Memory B cell (primary cell): Measurements from ENCODE around the gene EFNA1.
A peak's percentile ranks its signal among the peaks of the same experiment; 100 is the strongest.

Experiments
- ATAC-seq: fragments of 150-1000 bp; cut with Tn5 transposase; 2 replicates; pipeline ENCODE4 v1.10.0; 2021; ENCODE audit warnings: low read depth, mild to moderate bottlenecking, moderate library complexity
- DNase-seq, 2 donors: peaks; one replicate each; pipeline ENCODE4 v3.0.0; 2022; ENCODE audit warnings: low spot score in 2 of 2
- H3K27ac Mint-ChIP-seq: one replicate; pipeline ENCODE4 v1.8.0; 2022; ENCODE audit warnings: mild to moderate bottlenecking, moderate library complexity, mixed read lengths
- H3K27me3 Mint-ChIP-seq: one replicate; pipeline ENCODE4 v1.8.0; 2022; ENCODE audit warnings: mixed read lengths
- H3K36me3 Mint-ChIP-seq: one replicate; pipeline ENCODE4 v1.8.0; 2022; ENCODE audit warnings: mild to moderate bottlenecking, mixed read lengths
- H3K4me1 Mint-ChIP-seq: one replicate; pipeline ENCODE4 v1.8.0; 2022; ENCODE audit warnings: mixed read lengths
- H3K4me3 Mint-ChIP-seq: one replicate; pipeline ENCODE4 v1.8.0; 2022; ENCODE audit warnings: mild to moderate bottlenecking, moderate library complexity, mixed read lengths
- H3K9me3 Mint-ChIP-seq: one replicate; pipeline ENCODE4 v1.8.0; 2022; ENCODE audit warnings: mixed read lengths

EFNA1 gene

GRCh38 chr1:155175927-155176371 is 48.3 kb downstream of the EFNA1 start:
- DNase-seq (no peak), ATAC-seq (no peak)
- Mint-ChIP-seq H3K27ac (no peak overlapping the region), H3K4me3 (no peak overlapping the region), H3K9me3 (no peaks in the 10 kb centered on the region), H3K27me3 (no peaks in the 10 kb centered on the region), H3K4me1 (peaks cover 32% of the 10 kb centered on the region), H3K36me3 (peaks cover 2% of the 10 kb centered on the region)

- Mint-ChIP-seq H3K9me3 (no peaks in the 10 kb centered on the region), H3K4me3 (peak overlapping the region; percentile 2), H3K27me3 (no peaks in the 10 kb centered on the region), H3K4me1 (peaks cover 32% of the 10 kb centered on the region), H3K36me3 (peaks cover 2% of the 10 kb centered on the region), H3K27ac (peak overlapping the region; percentile 8)
- peak; percentile 50 for ATAC-seq
- peak; percentile 83 to 87 for DNase-seq
Measured at GRCh38 chr1:155176544-155177071, 48.9 kb downstream of the EFNA1 start.

GRCh38 chr1:155177192-155177917 is 49.7 kb downstream of the EFNA1 start:
- Mint-ChIP-seq H3K27me3 (no peaks in the 10 kb centered on the region), H3K4me1 (peaks cover 28% of the 10 kb centered on the region), H3K9me3 (no peaks in the 10 kb centered on the region), H3K27ac (no peak overlapping the region), H3K4me3 (no peak overlapping the region), H3K36me3 (peaks cover 2% of the 10 kb centered on the region)
- no peak for DNase-seq
- ATAC-seq, result no peak

- DNase-seq, result no peak
- H3K9me3 Mint-ChIP-seq, result no peaks in the 10 kb centered on the region
- ATAC-seq, result no peak
- H3K27ac Mint-ChIP-seq, result no peak overlapping the region
- no peak overlapping the region for H3K4me3 Mint-ChIP-seq
- peaks cover 25% of the 10 kb centered on the region for H3K4me1 Mint-ChIP-seq
- H3K27me3 Mint-ChIP-seq, result no peaks in the 10 kb centered on the region
- peaks cover 2% of the 10 kb centered on the region for H3K36me3 Mint-ChIP-seq
Measured at GRCh38 chr1:155177918-155178281, 50.2 kb downstream of the EFNA1 start.

GRCh38 chr1:155178441-155179111 is 50.9 kb downstream of the EFNA1 start:
- H3K36me3 Mint-ChIP-seq, result peaks cover 2% of the 10 kb centered on the region
- DNase-seq, result no peak
- H3K27ac Mint-ChIP-seq, result no peak overlapping the region
- no peak for ATAC-seq
- H3K27me3 Mint-ChIP-seq, result no peaks in the 10 kb centered on the region
- no peak overlapping the region for H3K4me3 Mint-ChIP-seq
- H3K4me1 Mint-ChIP-seq, result peaks cover 26% of the 10 kb centered on the region
- no peaks in the 10 kb centered on the region for H3K9me3 Mint-ChIP-seq

- H3K4me1 Mint-ChIP-seq, result peaks cover 25% of the 10 kb centered on the region
- peaks cover 2% of the 10 kb centered on the region for H3K36me3 Mint-ChIP-seq
- no peak for ATAC-seq
- no peak overlapping the region for H3K4me3 Mint-ChIP-seq
- no peaks in the 10 kb centered on the region for H3K9me3 Mint-ChIP-seq
- no peak for DNase-seq
- H3K27ac Mint-ChIP-seq, result no peak overlapping the region
- H3K27me3 Mint-ChIP-seq, result no peaks in the 10 kb centered on the region
Measured at GRCh38 chr1:155179112-155180031, 51.7 kb downstream of the EFNA1 start.

- no peaks in the 10 kb centered on the region for H3K27me3 Mint-ChIP-seq
- no peak overlapping the region for H3K4me3 Mint-ChIP-seq
- ATAC-seq (no peak), DNase-seq (no peak)
- H3K36me3 Mint-ChIP-seq, result peaks cover 2% of the 10 kb centered on the region
- H3K4me1 Mint-ChIP-seq, result peaks cover 30% of the 10 kb centered on the region
- H3K27ac Mint-ChIP-seq, result no peak overlapping the region
- no peaks in the 10 kb centered on the region for H3K9me3 Mint-ChIP-seq
Measured at GRCh38 chr1:155181371-155182051, 53.8 kb downstream of the EFNA1 start.

GRCh38 chr1:155182052-155182550 is 54.4 kb downstream of the EFNA1 start:
- H3K27me3 Mint-ChIP-seq, result no peaks in the 10 kb centered on the region
- H3K4me1 Mint-ChIP-seq, result peaks cover 28% of the 10 kb centered on the region
- no peaks in the 10 kb centered on the region for H3K9me3 Mint-ChIP-seq
- DNase-seq, result no peak
- no peak for ATAC-seq
- H3K27ac Mint-ChIP-seq, result no peak overlapping the region
- peaks cover 2% of the 10 kb centered on the region for H3K36me3 Mint-ChIP-seq
- H3K4me3 Mint-ChIP-seq, result no peak overlapping the region

GRCh38 chr1:155183775-155184221 is 56.1 kb downstream of the EFNA1 start:
- Mint-ChIP-seq H3K27ac (no peak overlapping the region), H3K27me3 (no peaks in the 10 kb centered on the region), H3K4me1 (peaks cover 34% of the 10 kb centered on the region), H3K36me3 (peaks cover under 1% of the 10 kb centered on the region), H3K4me3 (no peak overlapping the region), H3K9me3 (no peaks in the 10 kb centered on the region)
- no peak for DNase-seq
- no peak for ATAC-seq

- ATAC-seq (no peak), DNase-seq (no peak)
- Mint-ChIP-seq H3K27me3 (no peaks in the 10 kb centered on the region), H3K27ac (peak overlapping the region; percentile 65), H3K4me3 (peak overlapping the region; percentile 49), H3K4me1 (peaks cover 34% of the 10 kb centered on the region), H3K9me3 (no peaks in the 10 kb centered on the region), H3K36me3 (no peaks in the 10 kb centered on the region)
Measured at GRCh38 chr1:155184351-155184811, 56.7 kb downstream of the EFNA1 start.
